ENCODE results near the gene ABCA13.

Gene ABCA13

GRCh38 chr7:48610705-48611104, 439.4 kb downstream of the ABCA13 start:
- TF ChIP-seq FOXP2 (optimal IDR thresholded peaks at IDR 0.05; ENCODE audit: borderline replicate concordance, extremely low read depth, extremely low read length, insufficient read depth), result no peak
- no peak for TF ChIP-seq POLR2AphosphoS5 (IDR thresholded peaks at IDR 0.05; ENCODE audit: low read depth, low read length)
- no peak for TF ChIP-seq TAF1 (IDR thresholded peaks at IDR 0.05; ENCODE audit: borderline replicate concordance, insufficient read depth, low read length)
- TF ChIP-seq SIN3A (IDR thresholded peaks at IDR 0.05; ENCODE audit: borderline replicate concordance, insufficient read depth, low read length), result no peak
- TF ChIP-seq REST (IDR thresholded peaks at IDR 0.05; ENCODE audit: insufficient read depth in 1 of 2, low read depth in 2 of 2, low read length in 2 of 2), result no peak

GRCh38 chr7:48611993-48612392, 440.7 kb downstream of the ABCA13 start:
- no peak for TF ChIP-seq POLR2AphosphoS5 (IDR thresholded peaks at IDR 0.05; ENCODE audit: low read depth, low read length)
- no peak for TF ChIP-seq REST (IDR thresholded peaks at IDR 0.05; ENCODE audit: insufficient read depth in 1 of 2, low read depth in 2 of 2, low read length in 2 of 2)
- TF ChIP-seq SIN3A (IDR thresholded peaks at IDR 0.05; ENCODE audit: borderline replicate concordance, insufficient read depth, low read length), result no peak
- no peak for TF ChIP-seq TAF1 (IDR thresholded peaks at IDR 0.05; ENCODE audit: borderline replicate concordance, insufficient read depth, low read length)
- no peak for TF ChIP-seq FOXP2 (optimal IDR thresholded peaks at IDR 0.05; ENCODE audit: borderline replicate concordance, extremely low read depth, extremely low read length, insufficient read depth)

GRCh38 chr7:48617508-48617907, 446.2 kb downstream of the ABCA13 start:
- TF ChIP-seq SIN3A (IDR thresholded peaks at IDR 0.05; ENCODE audit: borderline replicate concordance, insufficient read depth, low read length) (no peak), TAF1 (IDR thresholded peaks at IDR 0.05; ENCODE audit: borderline replicate concordance, insufficient read depth, low read length) (no peak), POLR2AphosphoS5 (IDR thresholded peaks at IDR 0.05; ENCODE audit: low read depth, low read length) (no peak), REST (IDR thresholded peaks at IDR 0.05; ENCODE audit: insufficient read depth in 1 of 2, low read depth in 2 of 2, low read length in 2 of 2) (no peak)

DNA sequence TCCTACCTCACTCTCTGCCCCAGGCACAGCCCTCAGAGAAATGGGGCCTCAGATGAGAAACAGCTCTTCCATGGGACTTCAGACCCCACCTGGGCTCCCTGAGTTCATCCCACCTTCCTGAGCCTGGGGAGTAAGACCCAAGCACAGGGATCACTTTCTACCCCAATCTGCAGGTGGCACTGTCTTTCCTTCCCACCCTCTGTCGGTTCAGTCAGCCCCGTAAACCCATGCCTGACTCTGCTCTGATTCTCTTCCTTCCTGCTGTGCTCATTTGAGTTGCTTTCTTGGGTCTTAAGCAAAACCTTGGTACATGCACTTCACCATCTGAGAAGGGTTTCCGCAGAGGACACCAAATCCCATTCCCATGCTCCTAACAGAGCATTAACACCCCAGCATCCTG, 446.7 kb downstream of the ABCA13 start:
- no peak for TF ChIP-seq SIN3A (IDR thresholded peaks at IDR 0.05; ENCODE audit: borderline replicate concordance, insufficient read depth, low read length)
- no peak for TF ChIP-seq TAF1 (IDR thresholded peaks at IDR 0.05; ENCODE audit: borderline replicate concordance, insufficient read depth, low read length)
- TF ChIP-seq REST (IDR thresholded peaks at IDR 0.05; ENCODE audit: insufficient read depth in 1 of 2, low read depth in 2 of 2, low read length in 2 of 2), result no peak
- no peak for TF ChIP-seq POLR2AphosphoS5 (IDR thresholded peaks at IDR 0.05; ENCODE audit: low read depth, low read length)
- TF ChIP-seq FOXP2 (optimal IDR thresholded peaks at IDR 0.05; ENCODE audit: borderline replicate concordance, extremely low read depth, extremely low read length, insufficient read depth), result no peak

GRCh38 chr7:48621076-48621475, 449.8 kb downstream of the ABCA13 start:
- TF ChIP-seq TAF1 (IDR thresholded peaks at IDR 0.05; ENCODE audit: borderline replicate concordance, insufficient read depth, low read length), result no peak
- no peak for TF ChIP-seq SIN3A (IDR thresholded peaks at IDR 0.05; ENCODE audit: borderline replicate concordance, insufficient read depth, low read length)
- no peak for TF ChIP-seq POLR2AphosphoS5 (IDR thresholded peaks at IDR 0.05; ENCODE audit: low read depth, low read length)
- no peak for TF ChIP-seq FOXP2 (optimal IDR thresholded peaks at IDR 0.05; ENCODE audit: borderline replicate concordance, extremely low read depth, extremely low read length, insufficient read depth)
- TF ChIP-seq REST (IDR thresholded peaks at IDR 0.05; ENCODE audit: insufficient read depth in 1 of 2, low read depth in 2 of 2, low read length in 2 of 2), result no peak
